NCI-H2107 treated with DMSO at 0.1 percent for 48 hours (cell line): ENCODE data around the gene PODN.

Source experiments
- DNase-seq: peaks from one replicate; lab custom pipeline; 2025; ENCODE audit not compliant: unreplicated experiment; lab: John Stamatoyannopoulos, UW

Gene PODN

DNA sequence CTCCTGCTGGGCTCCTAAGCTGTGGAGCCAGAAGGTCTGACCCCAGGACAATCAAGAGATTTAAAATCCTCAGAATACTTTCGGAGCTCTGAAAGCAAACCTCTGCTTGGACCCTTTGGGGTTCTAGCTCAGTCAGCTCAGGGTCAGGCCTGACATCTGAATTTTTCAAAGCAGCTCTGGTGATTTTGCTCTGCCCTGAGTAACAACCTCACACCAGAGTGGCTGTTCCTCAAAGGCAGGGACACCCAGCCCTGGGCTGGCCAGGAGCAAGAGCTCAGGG lies 68.5 kb downstream of the PODN start:
- no peak for DNase-seq

DNA sequence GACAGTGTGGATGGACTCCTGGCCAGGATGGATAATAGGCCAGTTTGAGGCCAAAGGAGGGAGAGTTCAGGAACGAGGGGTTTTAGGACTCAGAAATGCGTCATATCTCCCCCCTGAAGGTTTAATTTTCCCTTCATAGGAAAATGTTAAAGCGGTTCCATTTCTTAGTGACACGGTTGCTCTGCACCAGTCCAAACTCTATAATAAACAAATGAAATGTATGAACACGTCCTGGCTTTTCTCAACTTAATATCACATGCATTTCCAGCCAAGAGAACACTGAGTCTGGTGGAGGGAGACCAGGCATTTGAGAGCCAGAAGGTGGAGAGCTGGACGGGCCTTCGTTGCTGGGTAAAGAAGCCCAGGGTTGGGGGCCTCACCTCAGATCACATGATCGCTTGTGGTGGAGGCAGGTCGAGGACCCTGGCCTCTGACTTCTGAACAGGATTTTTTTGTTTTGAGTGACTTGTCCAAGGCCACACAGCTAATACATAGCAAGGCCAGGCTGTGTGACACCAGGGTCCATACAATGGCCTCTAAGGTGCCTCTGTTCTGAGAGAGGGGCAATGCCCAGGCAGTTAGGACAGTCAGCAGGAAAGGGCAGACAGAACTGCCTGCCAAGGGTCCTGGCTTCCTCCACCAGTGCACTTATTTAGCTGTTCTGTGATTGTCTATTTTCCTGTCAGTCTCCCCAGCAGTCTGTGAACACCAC lies 69.0 kb downstream of the PODN start:
- DNase-seq: no peak

DNA sequence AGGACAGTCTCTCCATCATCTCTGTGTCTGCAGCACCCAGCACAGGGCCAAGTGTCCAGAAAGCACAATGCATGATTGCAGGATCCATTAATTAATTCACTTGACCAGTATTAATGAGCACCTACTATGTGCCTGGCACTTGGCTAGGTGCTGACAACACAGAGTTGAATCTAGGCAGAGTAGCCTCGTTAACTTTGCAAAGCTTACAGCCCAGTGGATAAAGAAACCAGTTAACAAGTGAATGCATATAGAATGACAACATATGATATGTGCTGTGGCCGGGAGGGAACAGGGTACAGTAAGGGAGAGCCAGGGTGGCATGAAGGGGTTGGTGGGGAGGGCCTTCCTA lies 69.6 kb downstream of the PODN start:
- DNase-seq: no peak

DNA sequence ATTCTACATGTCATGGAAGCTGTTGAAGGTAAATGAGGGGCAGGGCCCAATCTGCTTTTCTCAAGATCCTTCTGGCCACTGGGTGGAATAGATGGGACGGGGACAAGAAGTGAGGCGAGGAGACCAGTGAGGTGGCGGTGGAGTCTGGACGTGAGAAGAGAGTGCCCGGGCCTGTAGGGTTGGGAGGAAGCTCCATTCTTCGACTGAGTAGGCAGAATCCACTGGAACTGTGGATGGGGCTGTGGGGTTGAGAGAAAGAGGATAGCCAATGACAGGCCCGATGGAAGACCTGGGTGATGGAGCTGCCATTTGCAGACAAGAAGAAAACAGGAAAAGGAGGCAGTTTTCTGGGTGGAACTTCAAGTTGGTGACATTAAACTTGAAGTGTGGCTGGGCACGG lies 70.2 kb downstream of the PODN start:
- no peak for DNase-seq

DNA sequence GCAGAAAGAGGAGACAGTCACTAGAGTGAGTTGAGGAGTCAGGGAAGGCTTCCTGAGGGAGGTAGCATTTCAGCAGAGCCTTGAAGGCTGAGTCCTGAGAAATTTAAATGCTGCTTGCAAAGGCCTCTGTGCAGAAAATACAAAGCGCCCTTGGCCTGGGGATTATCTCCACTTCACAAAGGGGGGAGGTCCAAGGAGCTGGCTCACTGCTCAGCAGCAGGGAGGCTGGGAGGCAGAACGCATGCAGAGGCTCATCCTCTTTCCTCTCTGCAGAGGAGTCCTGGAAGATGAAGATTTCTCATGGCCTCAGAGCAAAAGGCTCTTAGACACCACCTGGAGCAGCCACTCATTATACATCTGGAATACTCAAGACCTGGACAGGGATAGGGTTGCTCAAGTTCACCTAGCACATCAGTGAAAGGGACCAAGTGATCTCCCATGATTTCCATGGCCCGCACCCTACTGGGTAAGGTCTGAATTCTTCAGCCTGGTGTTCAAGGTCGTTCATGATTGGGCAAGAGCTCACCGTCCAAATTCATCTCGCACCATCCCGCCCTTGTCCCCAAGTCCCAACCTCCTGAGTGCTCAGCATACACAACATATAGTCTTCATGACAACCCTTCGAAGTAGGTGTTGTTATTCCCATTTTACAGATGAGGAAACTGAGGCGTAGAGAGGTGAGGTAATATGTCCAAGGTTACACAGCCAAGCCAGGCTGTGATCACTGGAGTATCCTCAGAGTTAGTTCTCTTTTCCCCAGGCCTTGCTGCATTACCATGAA lies 71.4 kb downstream of the PODN start:
- no peak for DNase-seq

DNA sequence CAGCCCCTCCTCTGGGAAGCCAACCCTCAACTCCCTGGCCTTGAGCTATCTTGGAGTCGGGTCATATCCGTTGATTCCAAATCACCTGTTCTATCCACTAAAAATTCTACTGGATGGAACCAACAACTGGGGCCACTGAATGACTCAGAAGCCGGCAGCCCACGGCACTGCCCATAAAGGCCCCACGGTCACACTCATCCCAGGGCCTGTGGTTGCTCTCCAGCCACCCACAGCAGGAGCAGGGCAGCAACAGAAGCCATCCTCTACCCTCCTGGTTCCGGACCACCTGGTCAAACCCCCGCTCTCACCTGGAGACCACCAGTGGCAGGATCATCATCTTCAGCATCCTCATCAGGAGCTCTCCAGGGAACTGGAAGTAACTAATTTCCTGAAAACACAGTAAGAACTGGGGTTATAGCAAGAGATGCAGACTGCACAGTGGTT lies 72.1 kb downstream of the PODN start:
- DNase-seq: no peak
